Activated T-helper 1 cell treated with anti-CD3 and anti-CD28 coated beads, Interleukin-12 subunit alpha, Interleukin-12 subunit beta, Interleukin-2, Interleukin-4 antibody, amounts not matched to agents 30 ng/mL and 10 ng/mL and 1 ng/mL, durations not matched to agents 14 hours and 24 hours and 36 hours (primary cell): ENCODE results near the gene SLC12A6. TPM values are rescaled to one million over a fixed set of nuclear protein-coding genes. Genes with fewer than 3 reads are reported as not detected.
"Not testable (repeated sequence)": the region's sequence is repeated elsewhere in the genome, so short reads cannot be mapped to it uniquely, and the experiment has no call there.

Source experiments
- DNase-seq: peaks from one replicate; pipeline ENCODE4 v3.0.0; 2021; ENCODE audit warnings: low spot score
- H3K27ac Mint-ChIP-seq: one replicate; pipeline ENCODE4 v1.8.0; 2021; ENCODE audit warnings: mild to moderate bottlenecking, mixed read lengths
- H3K27me3 Mint-ChIP-seq: one replicate; pipeline ENCODE4 v1.8.0; 2022; ENCODE audit warnings: mild to moderate bottlenecking, moderate library complexity, mixed read lengths; ENCODE audit not compliant: insufficient read depth
- H3K36me3 Mint-ChIP-seq: one replicate; pipeline ENCODE4 v1.8.0; 2021; ENCODE audit warnings: low read depth, mixed read lengths
- H3K4me1 Mint-ChIP-seq: one replicate; pipeline ENCODE4 v1.8.0; 2021; ENCODE audit warnings: low read depth, mixed read lengths
- H3K4me3 Mint-ChIP-seq: one replicate; pipeline ENCODE4 v1.8.0; 2021; ENCODE audit warnings: mild to moderate bottlenecking, moderate library complexity, mixed read lengths
- H3K9me3 Mint-ChIP-seq: one replicate; pipeline ENCODE4 v1.8.0; 2021; ENCODE audit warnings: mixed read lengths
- intact Hi-C: fragments of 100-400 bp; cut with micrococcal nuclease; formaldehyde crosslinking; loops from one replicate; pipeline ENCODE4 v1.15.1; 2024
- total RNA-seq: library from RNA; stranded (reverse); gene quantifications from 2 replicates; pipeline ENCODE4 v1.2.3, GENCODE V29; 2022

Gene SLC12A6
- total RNA-seq, 1 donor from 2014 or later, result 33.2 TPM

- no peaks in the 10 kb centered on the region for H3K27me3 Mint-ChIP-seq
- intact Hi-C loops, result loop anchor here (1.0 to 5.0 kb wide), 4 partner anchors 15 to 343 kb away; partner anchors contain the start of genes GOLGA8B, NOP10 and NUTM1
- peaks cover 41% of the 10 kb centered on the region for H3K36me3 Mint-ChIP-seq
- peaks cover 38% of the 10 kb centered on the region for H3K4me1 Mint-ChIP-seq
- peak overlapping the region; percentile 75 for H3K27ac Mint-ChIP-seq
- no peak for DNase-seq
- no peaks in the 10 kb centered on the region for H3K9me3 Mint-ChIP-seq
- peak overlapping the region; percentile 25 for H3K4me3 Mint-ChIP-seq
These were observed 98.3 kb downstream of the SLC12A6 start for GRCh38 chr15:34239151-34239808.

- no peak overlapping the region for H3K4me3 Mint-ChIP-seq
- peak overlapping the region; percentile 20 for H3K27ac Mint-ChIP-seq
- H3K4me1 Mint-ChIP-seq, result peaks cover 10% of the 10 kb centered on the region
- DNase-seq, result no peak
- no peaks in the 10 kb centered on the region for H3K9me3 Mint-ChIP-seq
- intact Hi-C loops, result no loop called here
- no peaks in the 10 kb centered on the region for H3K27me3 Mint-ChIP-seq
- H3K36me3 Mint-ChIP-seq, result peaks cover 48% of the 10 kb centered on the region
These were observed 104.0 kb downstream of the SLC12A6 start for GRCh38 chr15:34233614-34234013.

DNA sequence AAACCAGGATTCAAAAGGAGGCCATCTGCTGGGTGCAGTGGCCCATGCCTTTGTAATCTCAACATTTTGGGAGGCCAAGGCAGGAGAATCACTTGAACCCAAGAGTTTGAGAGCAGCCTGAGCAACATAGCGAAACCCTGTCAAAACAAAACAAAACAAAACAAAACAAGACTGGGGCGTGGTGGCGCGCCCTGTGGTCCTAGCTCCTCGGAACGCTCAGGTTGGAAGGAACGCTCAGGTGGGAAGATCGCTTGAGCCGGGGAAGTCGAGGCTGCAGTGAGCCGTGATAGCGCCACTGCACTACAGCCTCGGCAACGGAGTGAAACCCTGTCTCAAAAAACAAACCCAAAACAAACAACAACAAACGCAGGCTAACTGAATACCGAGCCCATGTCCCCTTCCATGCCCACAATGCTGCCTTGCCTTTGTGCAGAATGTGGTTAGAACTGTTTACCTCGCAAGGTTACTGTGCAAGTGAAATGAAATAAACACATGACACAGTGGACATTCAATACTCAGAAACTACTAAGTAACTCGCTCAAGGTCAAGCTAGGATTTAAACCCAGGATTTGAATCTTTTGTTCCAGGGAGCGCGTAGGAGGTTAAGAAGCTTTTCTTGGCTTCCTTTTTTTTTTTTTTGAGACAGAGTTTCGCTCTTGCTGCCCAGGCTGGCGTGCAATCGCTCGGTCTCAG lies 113.5 kb downstream of the SLC12A6 start:
- intact Hi-C loops, result loop anchor here (1.0 to 5.0 kb wide), 5 partner anchors 15 to 1323 kb away; partner anchors contain the start of genes DPH6, NOP10, NUTM1 and ZNF770
- H3K4me3 Mint-ChIP-seq, result peak overlapping the region; percentile 90
- H3K36me3 Mint-ChIP-seq, result peaks cover 24% of the 10 kb centered on the region
- no peaks in the 10 kb centered on the region for H3K27me3 Mint-ChIP-seq
- no peaks in the 10 kb centered on the region for H3K9me3 Mint-ChIP-seq
- no peak for DNase-seq
- H3K27ac Mint-ChIP-seq, result peak overlapping the region; percentile 98
- peaks cover 35% of the 10 kb centered on the region for H3K4me1 Mint-ChIP-seq

GRCh38 chr15:34217587-34218225 lies 119.9 kb downstream of the SLC12A6 start:
- no peak for DNase-seq
- intact Hi-C loops, result no loop called here
- H3K4me1 Mint-ChIP-seq, result no peaks in the 10 kb centered on the region
- H3K36me3 Mint-ChIP-seq, result no peaks in the 10 kb centered on the region
- no peak overlapping the region for H3K27ac Mint-ChIP-seq
- no peak overlapping the region for H3K4me3 Mint-ChIP-seq
- peaks cover 8% of the 10 kb centered on the region for H3K27me3 Mint-ChIP-seq
- H3K9me3 Mint-ChIP-seq, result no peaks in the 10 kb centered on the region

GRCh38 chr15:34216527-34217270 lies 120.9 kb downstream of the SLC12A6 start:
- DNase-seq, result no peak
- no peak overlapping the region for H3K4me3 Mint-ChIP-seq
- H3K4me1 Mint-ChIP-seq, result no peaks in the 10 kb centered on the region
- peaks cover 8% of the 10 kb centered on the region for H3K27me3 Mint-ChIP-seq
- intact Hi-C loops, result no loop called here
- H3K27ac Mint-ChIP-seq, result no peak overlapping the region
- no peaks in the 10 kb centered on the region for H3K9me3 Mint-ChIP-seq
- no peaks in the 10 kb centered on the region for H3K36me3 Mint-ChIP-seq

DNA sequence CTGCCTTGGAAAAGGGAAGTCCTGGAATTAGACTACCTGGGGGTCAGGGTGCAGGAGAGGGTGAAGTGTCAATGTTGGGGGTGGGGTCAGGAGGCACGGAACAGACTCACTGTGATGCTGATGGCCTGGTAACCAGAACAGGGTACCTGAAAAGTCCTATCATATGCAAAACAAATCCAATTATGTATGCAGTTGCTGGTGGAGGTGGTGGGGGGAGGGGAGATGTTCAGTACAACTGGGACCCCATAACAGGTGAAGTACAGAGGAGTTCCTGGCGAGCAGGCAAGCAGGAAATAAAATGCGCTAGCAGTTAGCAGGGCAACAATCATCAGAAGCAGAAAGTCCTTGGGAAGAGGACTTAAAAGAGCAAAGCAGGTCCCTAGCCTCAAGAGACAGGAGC lies 123.4 kb downstream of the SLC12A6 start:
- no peak overlapping the region for H3K27ac Mint-ChIP-seq
- DNase-seq, result no peak
- H3K4me3 Mint-ChIP-seq, result no peak overlapping the region
- intact Hi-C loops, result loop anchor here (5.0 kb wide), 1 partner anchor 223 kb away; the partner anchor contains the start of gene GOLGA8A
- peaks cover 8% of the 10 kb centered on the region for H3K27me3 Mint-ChIP-seq
- no peaks in the 10 kb centered on the region for H3K36me3 Mint-ChIP-seq
- peaks cover 10% of the 10 kb centered on the region for H3K4me1 Mint-ChIP-seq
- H3K9me3 Mint-ChIP-seq, result no peaks in the 10 kb centered on the region

- Mint-ChIP-seq H3K4me1 (peaks cover 14% of the 10 kb centered on the region), H3K36me3 (no peaks in the 10 kb centered on the region), H3K27me3 (peaks cover 8% of the 10 kb centered on the region), H3K27ac (no peak overlapping the region), H3K9me3 (no peaks in the 10 kb centered on the region), H3K4me3 (no peak overlapping the region)
- intact Hi-C loops, result loop anchor here (5.0 kb wide), 1 partner anchor 224 kb away; the partner anchor contains the start of gene GOLGA8A
- DNase-seq, result no peak
These were observed 123.9 kb downstream of the SLC12A6 start for GRCh38 chr15:34213690-34214089.

GRCh38 chr15:34209421-34210282 lies 127.9 kb downstream of the SLC12A6 start, which contains the start of gene KATNBL1:
Gene KATNBL1, minus strand, starts transcription at chr15:34210096. Its CDS starts 46,420 bp downstream, at chr15:34163676.
- H3K27me3 Mint-ChIP-seq, result peaks cover 5% of the 10 kb centered on the region
- peaks cover 9% of the 10 kb centered on the region for H3K36me3 Mint-ChIP-seq
- peak within 1 kb of the TSS; percentile 72 for H3K27ac Mint-ChIP-seq
- DNase-seq, result peak; percentile 92
- peaks cover 34% of the 10 kb centered on the region for H3K4me1 Mint-ChIP-seq
- H3K9me3 Mint-ChIP-seq, result no peaks in the 10 kb centered on the region
- peak within 1 kb of the TSS; percentile 89 for H3K4me3 Mint-ChIP-seq
- intact Hi-C loops, result loop anchor here (1.0 to 5.0 kb wide), 8 partner anchors 16 to 228 kb away; partner anchors contain the start of genes AVEN, EMC4, GOLGA8A and LPCAT4

DNA sequence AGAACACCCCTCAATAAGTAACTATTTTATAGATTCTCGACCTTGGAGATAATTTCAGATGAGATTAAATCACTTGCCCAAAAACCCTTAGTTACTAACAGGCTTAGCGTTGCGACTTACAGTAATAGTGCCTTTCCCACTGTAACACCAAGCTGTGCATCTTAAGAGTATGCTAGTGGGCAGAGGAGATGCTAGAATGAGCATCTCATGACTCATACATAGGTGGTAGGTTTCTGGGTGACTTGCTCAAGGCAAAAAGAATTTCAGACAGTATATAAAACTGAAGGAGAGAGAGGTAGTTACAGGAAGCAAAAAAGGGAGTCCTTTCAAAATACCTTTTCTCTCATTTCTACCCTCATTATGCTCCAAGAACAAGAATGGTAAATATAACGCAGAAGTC lies 131.6 kb downstream of the SLC12A6 start:
- DNase-seq, result no peak
- Mint-ChIP-seq H3K36me3 (peaks cover 14% of the 10 kb centered on the region), H3K9me3 (no peaks in the 10 kb centered on the region), H3K27me3 (no peaks in the 10 kb centered on the region), H3K4me3 (no peak overlapping the region), H3K27ac (no peak overlapping the region), H3K4me1 (peaks cover 42% of the 10 kb centered on the region)
- intact Hi-C loops, result no loop called here

GRCh38 chr15:34203936-34204335 lies 133.6 kb downstream of the SLC12A6 start:
- Mint-ChIP-seq H3K27ac (no peak overlapping the region), H3K36me3 (peaks cover 26% of the 10 kb centered on the region), H3K4me1 (peaks cover 31% of the 10 kb centered on the region), H3K27me3 (no peaks in the 10 kb centered on the region), H3K9me3 (no peaks in the 10 kb centered on the region), H3K4me3 (no peak overlapping the region)
- intact Hi-C loops, result no loop called here
- no peak for DNase-seq

DNA sequence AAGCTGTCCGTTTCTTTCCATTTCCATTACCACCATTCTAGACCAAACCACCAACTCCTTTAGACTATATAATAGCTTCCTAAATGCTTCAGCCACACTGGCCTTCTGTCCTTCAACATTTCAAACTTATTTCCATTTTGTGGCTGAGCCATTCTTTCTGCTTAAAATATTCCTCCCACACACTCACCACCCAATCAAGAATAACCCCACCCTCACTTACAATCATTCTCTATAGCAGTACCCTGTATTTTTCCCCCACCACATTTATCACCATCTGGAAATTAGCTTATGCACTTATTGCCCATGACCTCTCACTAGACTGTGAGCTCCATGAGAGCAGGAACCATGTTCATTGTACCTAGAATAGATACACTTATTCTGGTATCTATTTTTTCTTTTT lies 134.3 kb downstream of the SLC12A6 start:
- intact Hi-C loops, result no loop called here
- H3K27ac Mint-ChIP-seq, result no peak overlapping the region

GRCh38 chr15:34193272-34193671 lies 144.3 kb downstream of the SLC12A6 start:
- DNase-seq, intact Hi-C loops, H3K27ac Mint-ChIP-seq, H3K4me3 Mint-ChIP-seq, H3K9me3 Mint-ChIP-seq, H3K36me3 Mint-ChIP-seq, H3K4me1 Mint-ChIP-seq, H3K27me3 Mint-ChIP-seq: not testable (repeated sequence)

More for the DNA sequence above, 134.3 kb downstream of the SLC12A6 start:
- DNase-seq, result no peak
- Mint-ChIP-seq H3K36me3 (peaks cover 28% of the 10 kb centered on the region), H3K27me3 (no peaks in the 10 kb centered on the region), H3K4me3 (no peak overlapping the region), H3K9me3 (no peaks in the 10 kb centered on the region), H3K4me1 (peaks cover 26% of the 10 kb centered on the region)
